NOMO-1 treated with dmso at 0.1 percent for 144 hours (cell line): ENCODE data around the gene CHRM5.
"Not testable (repeated sequence)": the region's sequence is repeated elsewhere in the genome, so short reads cannot be mapped to it uniquely, and the experiment has no call there.

Experiments
- DNase-seq: peaks from one replicate; lab custom pipeline; 2025; ENCODE audit not compliant: unreplicated experiment; lab: John Stamatoyannopoulos, UW

Gene CHRM5

GRCh38 chr15:33987444-33987843 is 19.1 kb downstream of the CHRM5 start:
- no peak for DNase-seq

GRCh38 chr15:33988384-33988783 is 20.1 kb downstream of the CHRM5 start:
- no peak for DNase-seq

- DNase-seq: no peak
Measured at GRCh38 chr15:33994005-33994615, 25.8 kb downstream of the CHRM5 start.

GRCh38 chr15:33995666-33996065 is 27.4 kb downstream of the CHRM5 start:
- DNase-seq: not testable (repeated sequence)

- DNase-seq: no peak
Measured at GRCh38 chr15:34001536-34001935, 33.2 kb downstream of the CHRM5 start.

GRCh38 chr15:34006381-34006780 is 38.1 kb downstream of the CHRM5 start:
- no peak for DNase-seq

GRCh38 chr15:34009656-34010055 is 41.4 kb downstream of the CHRM5 start:
- no peak for DNase-seq

GRCh38 chr15:34010921-34011320 is 42.6 kb downstream of the CHRM5 start:
- no peak for DNase-seq

GRCh38 chr15:34011481-34011880 is 43.2 kb downstream of the CHRM5 start:
- DNase-seq: no peak

GRCh38 chr15:34012461-34013028 is 44.2 kb downstream of the CHRM5 start:
- no peak for DNase-seq

GRCh38 chr15:34013746-34014145 is 45.4 kb downstream of the CHRM5 start:
- DNase-seq: no peak

GRCh38 chr15:34014556-34014955 is 46.3 kb downstream of the CHRM5 start:
- no peak for DNase-seq

GRCh38 chr15:34018021-34018645 is 49.8 kb downstream of the CHRM5 start:
- DNase-seq: no peak

GRCh38 chr15:34018738-34019137 is 50.4 kb downstream of the CHRM5 start:
- DNase-seq: not testable (repeated sequence)

- no peak for DNase-seq
Measured at GRCh38 chr15:34019369-34019990, 51.2 kb downstream of the CHRM5 start.

GRCh38 chr15:34023907-34024306 is 55.6 kb downstream of the CHRM5 start:
- no peak for DNase-seq

GRCh38 chr15:34025252-34025651 is 57.0 kb downstream of the CHRM5 start:
- no peak for DNase-seq

GRCh38 chr15:34027606-34028005 is 59.3 kb downstream of the CHRM5 start:
- no peak for DNase-seq

GRCh38 chr15:34031987-34032760 is 63.9 kb downstream of the CHRM5 start:
- DNase-seq: no peak

- DNase-seq: peak; percentile 51
Measured at GRCh38 chr15:34038023-34038870, 70.0 kb downstream of the CHRM5 start.
